ENCODE measurements around the gene GPR68. TPM values are rescaled to one million over a fixed set of nuclear protein-coding genes. Genes with fewer than 3 reads are reported as not detected.

GPR68 gene
- total and polyA plus RNA-seq, 2 of the 4 experiments (the other 2 are of a cell fraction): 0.72 to 0.94 TPM

DNA sequence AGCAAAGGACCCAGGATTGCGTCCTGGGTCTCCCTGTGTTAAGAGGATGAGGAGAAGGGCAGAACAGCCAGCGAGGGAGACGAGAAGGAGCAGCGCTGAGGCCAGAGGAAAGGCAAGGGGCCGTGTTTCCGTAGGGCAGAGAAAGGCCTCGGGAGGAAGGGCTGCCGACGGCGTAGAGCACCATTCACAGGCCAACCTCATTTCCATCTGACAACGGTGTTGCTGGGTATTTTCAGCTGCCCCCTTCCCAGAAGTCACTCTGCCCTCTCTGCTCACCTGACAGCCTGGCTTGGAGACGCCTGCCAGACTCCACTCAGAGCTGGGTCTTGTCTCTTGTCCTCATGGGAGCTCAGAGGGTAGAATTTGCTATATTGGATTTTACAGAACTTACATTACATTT, 51.4 kb downstream of the GPR68 start:
- intact Hi-C loops (cut with micrococcal nuclease): no loop called here
- no peak overlapping the region for H3K4me2 ChIP-seq (ENCODE audit: low read depth, low read length)
- no peak overlapping the region for H4K91ac ChIP-seq (ENCODE audit: insufficient read depth, low read depth, low read length)
- H2BK20ac ChIP-seq (ENCODE audit: low read depth, low read length): no peak overlapping the region
- H4K20me1 ChIP-seq (ENCODE audit: insufficient read depth, low read length): no peaks in the 10 kb centered on the region
- POLR2A ChIA-PET (ENCODE audit: unreplicated experiment): no interaction called here
- H4K5ac ChIP-seq (ENCODE audit: low read depth, low read length): no peak overlapping the region
- H3K79me1 ChIP-seq (ENCODE audit: low read depth in 1 of 2, low read length in 2 of 2): no peaks in the 10 kb centered on the region
- H3K4me1 ChIP-seq (ENCODE audit: control insufficient read depth, insufficient read depth, low read length): 0 out of 2 replicates have a peak, but pooled peaks cover 2% of the 10 kb centered on the region
- no peak overlapping the region for H3K14ac ChIP-seq (replicated peaks; ENCODE audit: low read depth, low read length)
- no peak overlapping the region for H2AK5ac ChIP-seq (ENCODE audit: low read depth, low read length)
- no peak overlapping the region for H2AK9ac ChIP-seq (replicated peaks; ENCODE audit: low read depth, low read length, poor library complexity)
- ATAC-seq (ENCODE audit: low read depth): no peak
- H3K9me1 ChIP-seq (ENCODE audit: insufficient read depth, low read length): peaks cover 3% of the 10 kb centered on the region; the same call in 1 of the 2 replicates
- H3K4ac ChIP-seq (ENCODE audit: low read depth, low read length): no peak overlapping the region
- CTCF ChIA-PET: no interaction called here
- no peak overlapping the region for H4K8ac ChIP-seq (ENCODE audit: low read depth in 2 of 2, low read length in 2 of 2)
- BruUV-seq (replicated peaks): no TSS peak
- no peak for DNase-seq
- H2BK5ac ChIP-seq (ENCODE audit: low read depth, low read length, poor library complexity, severe bottlenecking): no peak overlapping the region
- H2BK15ac ChIP-seq (ENCODE audit: low read depth, low read length): no peak overlapping the region
- WGBS, 2 experiments (ENCODE audit: extremely low coverage in 2 of 2, insufficient read length in 1 of 2): 62% methylated on average over 4 of the region's 12 CpGs; no CpG with 5 or more reads in 1 of the 2 experiments
- H3K9ac ChIP-seq (ENCODE audit: low read depth, low read length): no peak overlapping the region
- no peaks in the 10 kb centered on the region for H3K27me3 ChIP-seq (ENCODE audit: control insufficient read depth, insufficient read depth, low read length)
- H3K9me3 ChIP-seq (ENCODE audit: control insufficient read depth, insufficient read depth, low read length): no peaks in the 10 kb centered on the region
- H3K23ac ChIP-seq (ENCODE audit: low read depth, low read length): no peak overlapping the region
- no peak overlapping the region for H3K4me3 ChIP-seq (ENCODE audit: insufficient read depth, low read depth, low read length)
- H2BK120ac ChIP-seq (ENCODE audit: low read depth, low read length): no peak overlapping the region
- TF ChIP-seq RAD21 (IDR thresholded peaks at IDR 0.05; ENCODE audit: low read length): no peak
- no peak for TF ChIP-seq CHD1 (IDR thresholded peaks at IDR 0.05; ENCODE audit: low read depth, low read length)
- no peak for TF ChIP-seq MAZ (IDR thresholded peaks at IDR 0.05; ENCODE audit: borderline replicate concordance, low read depth, low read length)
- TF ChIP-seq FOS (IDR thresholded peaks at IDR 0.05; ENCODE audit: low read depth, low read length): no peak
- TF ChIP-seq POLR2A (IDR thresholded peaks at IDR 0.05; ENCODE audit: low read depth, low read length): no peak
- no peak for TF ChIP-seq SMC3 (IDR thresholded peaks at IDR 0.05; ENCODE audit: low read depth, low read length)
- no peak for TF ChIP-seq MAFK (IDR thresholded peaks at IDR 0.05; ENCODE audit: low read depth, low read length)
- TF ChIP-seq, protein P1, sequence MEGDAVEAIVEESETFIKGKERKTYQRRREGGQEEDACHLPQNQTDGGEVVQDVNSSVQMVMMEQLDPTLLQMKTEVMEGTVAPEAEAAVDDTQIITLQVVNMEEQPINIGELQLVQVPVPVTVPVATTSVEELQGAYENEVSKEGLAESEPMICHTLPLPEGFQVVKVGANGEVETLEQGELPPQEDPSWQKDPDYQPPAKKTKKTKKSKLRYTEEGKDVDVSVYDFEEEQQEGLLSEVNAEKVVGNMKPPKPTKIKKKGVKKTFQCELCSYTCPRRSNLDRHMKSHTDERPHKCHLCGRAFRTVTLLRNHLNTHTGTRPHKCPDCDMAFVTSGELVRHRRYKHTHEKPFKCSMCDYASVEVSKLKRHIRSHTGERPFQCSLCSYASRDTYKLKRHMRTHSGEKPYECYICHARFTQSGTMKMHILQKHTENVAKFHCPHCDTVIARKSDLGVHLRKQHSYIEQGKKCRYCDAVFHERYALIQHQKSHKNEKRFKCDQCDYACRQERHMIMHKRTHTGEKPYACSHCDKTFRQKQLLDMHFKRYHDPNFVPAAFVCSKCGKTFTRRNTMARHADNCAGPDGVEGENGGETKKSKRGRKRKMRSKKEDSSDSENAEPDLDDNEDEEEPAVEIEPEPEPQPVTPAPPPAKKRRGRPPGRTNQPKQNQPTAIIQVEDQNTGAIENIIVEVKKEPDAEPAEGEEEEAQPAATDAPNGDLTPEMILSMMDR (conservative IDR thresholded peaks at IDR 0.05; ENCODE audit: low read depth, low read length): no peak
- TF ChIP-seq, protein P2, sequence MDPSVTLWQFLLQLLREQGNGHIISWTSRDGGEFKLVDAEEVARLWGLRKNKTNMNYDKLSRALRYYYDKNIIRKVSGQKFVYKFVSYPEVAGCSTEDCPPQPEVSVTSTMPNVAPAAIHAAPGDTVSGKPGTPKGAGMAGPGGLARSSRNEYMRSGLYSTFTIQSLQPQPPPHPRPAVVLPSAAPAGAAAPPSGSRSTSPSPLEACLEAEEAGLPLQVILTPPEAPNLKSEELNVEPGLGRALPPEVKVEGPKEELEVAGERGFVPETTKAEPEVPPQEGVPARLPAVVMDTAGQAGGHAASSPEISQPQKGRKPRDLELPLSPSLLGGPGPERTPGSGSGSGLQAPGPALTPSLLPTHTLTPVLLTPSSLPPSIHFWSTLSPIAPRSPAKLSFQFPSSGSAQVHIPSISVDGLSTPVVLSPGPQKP (IDR thresholded peaks at IDR 0.05; ENCODE audit: borderline replicate concordance, low read depth, low read length): no peak
- TF ChIP-seq NFE2L2 (IDR thresholded peaks at IDR 0.05; ENCODE audit: low read depth, low read length): no peak
- TF ChIP-seq, protein P3, sequence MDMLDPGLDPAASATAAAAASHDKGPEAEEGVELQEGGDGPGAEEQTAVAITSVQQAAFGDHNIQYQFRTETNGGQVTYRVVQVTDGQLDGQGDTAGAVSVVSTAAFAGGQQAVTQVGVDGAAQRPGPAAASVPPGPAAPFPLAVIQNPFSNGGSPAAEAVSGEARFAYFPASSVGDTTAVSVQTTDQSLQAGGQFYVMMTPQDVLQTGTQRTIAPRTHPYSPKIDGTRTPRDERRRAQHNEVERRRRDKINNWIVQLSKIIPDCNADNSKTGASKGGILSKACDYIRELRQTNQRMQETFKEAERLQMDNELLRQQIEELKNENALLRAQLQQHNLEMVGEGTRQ (IDR thresholded peaks at IDR 0.05; ENCODE audit: low read depth, low read length): no peak
- TF ChIP-seq RFX5 (IDR thresholded peaks at IDR 0.05; ENCODE audit: low read depth, low read length): no peak
- TF ChIP-seq RCOR1 (IDR thresholded peaks at IDR 0.05; ENCODE audit: insufficient replicate concordance, low read length): no peak
- no peak for TF ChIP-seq CEBPB (IDR thresholded peaks at IDR 0.05; ENCODE audit: low read depth, low read length)
- TF ChIP-seq BHLHE40 (IDR thresholded peaks at IDR 0.05; ENCODE audit: low read depth, low read length): no peak
- TF ChIP-seq MXI1 (IDR thresholded peaks at IDR 0.05; ENCODE audit: borderline replicate concordance, low read depth, low read length): no peak
- no peak overlapping the region for H2AFZ ChIP-seq (replicated peaks; ENCODE audit: low read length, poor library complexity)
- dilution Hi-C loops (cut with HindIII; ENCODE audit: low sequenced_read_pairs, unreplicated experiment): no loop called here
- H3K18ac ChIP-seq (ENCODE audit: low read depth, low read length): no peak overlapping the region
- no peak overlapping the region for H3K56ac ChIP-seq (ENCODE audit: extremely low read depth, insufficient read depth, low read length)
- H3K27ac ChIP-seq (ENCODE audit: insufficient read depth, low read length): no peak overlapping the region
- peaks cover 12% of the 10 kb centered on the region; the same call in 1 of the 2 replicates for H3K36me3 ChIP-seq (ENCODE audit: control insufficient read depth, insufficient read depth, low read length)
- in situ Hi-C loops (cut with MboI; ENCODE audit: low sequenced_read_pairs): no loop called here

Measured in IMR-90 (cell line).